ENCODE data around the gene ABTB2.

ABTB2 gene

GRCh38 chr11:34311126-34311525 is 46.7 kb downstream of the ABTB2 start:
- no peak for DNase-seq

GRCh38 chr11:34309965-34310364 is 47.8 kb downstream of the ABTB2 start:
- no peak for DNase-seq

GRCh38 chr11:34308913-34309585 is 48.8 kb downstream of the ABTB2 start:
- no peak for DNase-seq

- no peak for DNase-seq
Measured at GRCh38 chr11:34308049-34308912, 49.5 kb downstream of the ABTB2 start.

- DNase-seq: no peak
Measured at GRCh38 chr11:34305780-34306179, 52.0 kb downstream of the ABTB2 start.

GRCh38 chr11:34305193-34305592 is 52.6 kb downstream of the ABTB2 start:
- DNase-seq: no peak

GRCh38 chr11:34303028-34303570 is 54.7 kb downstream of the ABTB2 start:
- no peak for DNase-seq

- DNase-seq: no peak
Measured at GRCh38 chr11:34302046-34302921, 55.5 kb downstream of the ABTB2 start.

- no peak for DNase-seq
Measured at GRCh38 chr11:34300926-34301295, 56.9 kb downstream of the ABTB2 start.

- no peak for DNase-seq
Measured at GRCh38 chr11:34300026-34300925, 57.5 kb downstream of the ABTB2 start.

- no peak for DNase-seq
Measured at GRCh38 chr11:34299284-34299972, 58.4 kb downstream of the ABTB2 start.

- DNase-seq: no peak
Measured at GRCh38 chr11:34298871-34299270, 58.9 kb downstream of the ABTB2 start.

- DNase-seq: no peak
Measured at GRCh38 chr11:34296412-34296811, 61.4 kb downstream of the ABTB2 start.

- DNase-seq: no peak
Measured at GRCh38 chr11:34292546-34292945, 65.3 kb downstream of the ABTB2 start.

GRCh38 chr11:34292111-34292510 is 65.7 kb downstream of the ABTB2 start:
- DNase-seq: no peak

- no peak for DNase-seq
Measured at GRCh38 chr11:34290926-34291325, 66.9 kb downstream of the ABTB2 start.

GRCh38 chr11:34288492-34288891 is 69.3 kb downstream of the ABTB2 start:
- no peak for DNase-seq

GRCh38 chr11:34284811-34285481 is 72.9 kb downstream of the ABTB2 start:
- no peak for DNase-seq

- no peak for DNase-seq
Measured at GRCh38 chr11:34284156-34284555, 73.7 kb downstream of the ABTB2 start.

- no peak for DNase-seq
Measured at GRCh38 chr11:34280945-34281872, 76.6 kb downstream of the ABTB2 start.

Data from stimulated activated CD4-positive, alpha-beta T cell treated with anti-CD3 and anti-CD28 coated beads, Interleukin-12 subunit alpha, Interleukin-12 subunit beta, amount 100 ng/mL, for 4 hours (primary cell).